Breast epithelium (tissue), 4 donors: ENCODE data around the gene CTNNA2. TPM values are rescaled to one million over a fixed set of nuclear protein-coding genes. Genes with fewer than 3 reads are reported as not detected.

ENCODE experiments used
- DNase-seq, 2 donors: peaks; one replicate each; pipeline ENCODE4 v3.0.0-alpha.2; 2019; ENCODE audit warnings: low spot score in 2 of 2
- H3K27ac ChIP-seq, 2 donors: fragments of 200-600 bp; sonication (generic) in 1 of 2; one replicate each; pipeline ENCODE4 v1.5.1; 2016 to 2019; ENCODE audit warnings: mild to moderate bottlenecking in 1 of 2
- H3K27me3 ChIP-seq, 2 donors: fragments of 200-600 bp; sonication (generic) in 1 of 2; one replicate each; pipeline versions ENCODE4 v1.5.1 to v1.6.0; 2017 to 2019; ENCODE audit warnings: control low read depth in 1 of 2, mild to moderate bottlenecking in 1 of 2
- H3K36me3 ChIP-seq: fragments of 200-600 bp; one replicate; pipeline ENCODE4 v1.5.1; 2019
- H3K4me1 ChIP-seq, 2 donors: fragments of 200-600 bp; sonication (generic); one replicate each; pipeline ENCODE4 v1.5.1; 2016 to 2019; ENCODE audit warnings: control low read depth in 1 of 2
- H3K4me3 ChIP-seq, 3 donors: fragments of 200-600 bp; sonication (generic); 1 replicate in 2 of 3; 2 replicates in 1 of 3; pipeline ENCODE4 v1.5.1; 2016 to 2019; ENCODE audit warnings: mild to moderate bottlenecking in 3 of 3, moderate library complexity in 2 of 3
- H3K9me3 ChIP-seq, 2 donors: fragments of 200-600 bp; sonication (generic) in 1 of 2; one replicate each; pipeline ENCODE4 v1.5.1; 2016 to 2019; ENCODE audit warnings: control low read depth in 1 of 2
- POLR2A ChIP-seq: fragments of 450-650 bp; IDR thresholded peaks from one replicate; pipeline ENCODE4 v1.6.1; 2016; ENCODE audit warnings: antibody characterized with exemption, mild to moderate bottlenecking, moderate library complexity
- POLR2AphosphoS5 ChIP-seq, 3 donors: sonication (generic); formaldehyde crosslinking; IDR thresholded peaks; one replicate each; pipeline ENCODE4 v1.6.1; 2017; ENCODE audit warnings: antibody characterized with exemption in 3 of 3
- intact Hi-C: fragments of 100-400 bp; cut with DNase I; formaldehyde crosslinking; loops from one replicate; pipeline ENCODE4 v1.15.1; 2023; ENCODE audit warnings: low total_unique reads
- total RNA-seq, 3 donors: library from RNA; depleted of rRNA; stranded (reverse); fragments of >200 nt; gene quantifications; one replicate each; pipeline ENCODE4 v1.1.0, GENCODE V29; 2016
- TF ChIP-seq, protein P1 (sequence below), 3 donors: fragments of 450-650 bp; IDR thresholded peaks; one replicate each; pipeline ENCODE4 v1.5.1; 2016 to 2017; ENCODE audit warnings: antibody characterized with exemption in 3 of 3, mild to moderate bottlenecking in 3 of 3, moderate library complexity in 3 of 3

Gene CTNNA2
- total RNA-seq, 3 donors from 2014 or later = 0.16 TPM; not detected in 2

DNA sequence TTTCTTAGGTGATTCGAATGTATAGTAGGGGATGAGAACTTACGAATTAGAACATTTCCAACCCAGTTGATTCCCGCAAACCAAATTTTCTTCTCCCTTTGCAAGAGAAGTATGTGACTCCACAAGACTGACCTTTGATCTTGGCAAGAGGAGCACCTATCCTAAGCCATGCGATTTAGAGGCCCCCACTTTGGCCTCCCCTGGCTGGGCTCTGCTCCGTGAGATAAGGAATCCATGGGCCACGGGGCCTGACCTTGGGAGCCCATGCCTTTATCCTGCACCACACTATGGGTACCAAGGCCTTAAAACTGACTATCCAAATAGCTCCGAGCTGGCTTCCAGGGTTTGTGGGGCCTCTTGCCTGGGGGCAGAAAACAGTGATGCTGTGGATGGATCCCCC lies 656.0 kb downstream of the CTNNA2 start:
- Histone ChIP-seq H3K27me3 (no peaks in the 10 kb centered on the region), H3K9me3 (no peaks in the 10 kb centered on the region), H3K4me3 (no peak overlapping the region), H3K36me3 (no peaks in the 10 kb centered on the region), H3K4me1 (no peaks in the 10 kb centered on the region), H3K27ac (no peak overlapping the region)
- no peak for TF ChIP-seq POLR2AphosphoS5 (IDR thresholded peaks at IDR 0.05)
- TF ChIP-seq POLR2A = no peak
- TF ChIP-seq, protein P1, sequence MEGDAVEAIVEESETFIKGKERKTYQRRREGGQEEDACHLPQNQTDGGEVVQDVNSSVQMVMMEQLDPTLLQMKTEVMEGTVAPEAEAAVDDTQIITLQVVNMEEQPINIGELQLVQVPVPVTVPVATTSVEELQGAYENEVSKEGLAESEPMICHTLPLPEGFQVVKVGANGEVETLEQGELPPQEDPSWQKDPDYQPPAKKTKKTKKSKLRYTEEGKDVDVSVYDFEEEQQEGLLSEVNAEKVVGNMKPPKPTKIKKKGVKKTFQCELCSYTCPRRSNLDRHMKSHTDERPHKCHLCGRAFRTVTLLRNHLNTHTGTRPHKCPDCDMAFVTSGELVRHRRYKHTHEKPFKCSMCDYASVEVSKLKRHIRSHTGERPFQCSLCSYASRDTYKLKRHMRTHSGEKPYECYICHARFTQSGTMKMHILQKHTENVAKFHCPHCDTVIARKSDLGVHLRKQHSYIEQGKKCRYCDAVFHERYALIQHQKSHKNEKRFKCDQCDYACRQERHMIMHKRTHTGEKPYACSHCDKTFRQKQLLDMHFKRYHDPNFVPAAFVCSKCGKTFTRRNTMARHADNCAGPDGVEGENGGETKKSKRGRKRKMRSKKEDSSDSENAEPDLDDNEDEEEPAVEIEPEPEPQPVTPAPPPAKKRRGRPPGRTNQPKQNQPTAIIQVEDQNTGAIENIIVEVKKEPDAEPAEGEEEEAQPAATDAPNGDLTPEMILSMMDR (IDR thresholded peaks at IDR 0.05) = no peak
- intact Hi-C loops = no loop called here
- no peak for DNase-seq

DNA sequence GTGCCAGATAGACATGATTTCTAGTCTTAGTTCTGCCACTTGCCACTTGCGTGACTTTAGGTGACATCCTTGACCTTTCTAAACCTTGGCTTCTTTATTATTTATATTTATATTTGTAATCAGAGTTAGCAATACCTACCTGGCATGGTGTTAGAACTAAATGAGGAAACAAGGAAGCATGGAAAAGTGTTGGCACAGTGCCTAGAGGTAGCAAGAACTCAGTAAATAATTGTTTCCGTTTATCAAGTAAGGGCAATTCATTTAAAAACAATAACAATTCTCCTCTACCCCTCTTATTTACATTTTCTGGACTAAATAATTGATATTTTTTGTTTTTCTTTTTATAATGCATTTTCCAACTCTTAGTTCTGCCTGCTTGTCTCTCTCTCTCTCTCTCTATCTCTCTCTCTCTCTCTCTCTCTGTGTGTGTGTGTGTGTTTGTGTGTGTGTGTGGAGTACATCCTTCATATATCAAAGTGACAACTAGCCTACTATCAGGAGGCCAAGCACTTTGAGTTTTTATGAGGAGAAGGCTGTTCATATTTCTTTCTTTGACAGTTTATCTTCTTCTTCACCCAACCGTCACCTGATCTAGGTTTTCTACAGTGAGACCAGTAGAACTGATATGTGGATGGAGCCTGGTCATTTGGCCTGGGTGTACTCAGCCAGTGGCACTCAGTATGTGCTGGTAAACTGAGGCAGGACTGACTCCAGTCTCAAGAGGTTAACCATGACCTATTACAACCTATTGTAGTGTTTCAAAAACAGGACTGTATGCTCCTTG lies 657.2 kb downstream of the CTNNA2 start:
- Histone ChIP-seq H3K27me3 (no peaks in the 10 kb centered on the region), H3K27ac (no peak overlapping the region), H3K9me3 (no peaks in the 10 kb centered on the region), H3K4me1 (no peaks in the 10 kb centered on the region), H3K36me3 (no peaks in the 10 kb centered on the region), H3K4me3 (no peak overlapping the region)
- intact Hi-C loops = no loop called here
- no peak for TF ChIP-seq POLR2AphosphoS5 (IDR thresholded peaks at IDR 0.05)
- TF ChIP-seq POLR2A = no peak
- TF ChIP-seq, protein P1 (IDR thresholded peaks at IDR 0.05) = no peak
- DNase-seq = no peak

DNA sequence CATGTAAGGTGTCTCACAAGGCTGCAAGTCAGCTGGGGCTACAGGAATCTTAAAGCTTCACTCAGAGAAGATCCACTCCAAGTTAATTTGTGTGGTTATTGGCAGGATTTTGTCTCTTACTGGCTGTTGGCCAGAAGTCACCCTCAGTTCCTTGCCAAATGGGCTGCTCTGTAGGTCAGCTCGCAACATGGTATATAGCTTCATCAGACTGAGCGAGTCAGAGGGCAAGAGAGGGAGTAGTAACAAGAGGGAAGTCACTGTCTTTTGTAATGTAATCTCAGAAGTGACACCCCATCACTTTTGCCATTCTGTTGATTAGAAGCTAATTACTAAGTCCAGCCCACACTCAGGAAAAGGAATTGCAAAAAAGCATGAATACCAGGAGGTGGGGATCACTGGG lies 672.2 kb downstream of the CTNNA2 start:
- intact Hi-C loops = no loop called here
- TF ChIP-seq, protein P1 (IDR thresholded peaks at IDR 0.05) = no peak
- TF ChIP-seq POLR2A (no peak), POLR2AphosphoS5 (IDR thresholded peaks at IDR 0.05) (no peak)
- Histone ChIP-seq H3K27me3 (no peaks in the 10 kb centered on the region), H3K4me3 (no peak overlapping the region), H3K36me3 (no peaks in the 10 kb centered on the region), H3K9me3 (peaks cover 0 to 11% of the 10 kb centered on the region in 2 donors), H3K27ac (no peak overlapping the region), H3K4me1 (no peaks in the 10 kb centered on the region)
- DNase-seq = no peak

DNA sequence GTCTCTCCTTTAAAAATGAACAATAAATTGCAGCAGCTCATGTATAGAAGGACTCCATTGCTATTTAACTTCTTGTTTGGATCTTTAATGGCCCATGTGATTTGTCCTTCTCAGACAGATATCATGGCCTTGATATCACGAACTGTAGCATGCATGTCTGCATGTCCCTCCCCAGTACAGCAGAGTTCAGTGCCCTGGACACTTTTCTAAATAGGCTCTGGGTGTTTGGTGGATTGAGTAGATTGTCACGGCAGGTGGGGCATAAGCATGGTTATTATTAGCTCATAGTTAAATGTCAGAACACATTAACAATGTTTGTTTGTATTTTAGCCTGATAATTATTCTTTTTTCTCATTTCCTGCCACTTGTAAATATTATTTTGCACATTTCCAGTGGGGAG lies 673.4 kb downstream of the CTNNA2 start:
- Histone ChIP-seq H3K27me3 (no peaks in the 10 kb centered on the region), H3K36me3 (no peaks in the 10 kb centered on the region), H3K9me3 (no peaks in the 10 kb centered on the region), H3K27ac (no peak overlapping the region), H3K4me1 (no peaks in the 10 kb centered on the region), H3K4me3 (no peak overlapping the region)
- intact Hi-C loops = no loop called here
- no peak for DNase-seq
- no peak for TF ChIP-seq POLR2A
- TF ChIP-seq POLR2AphosphoS5 (IDR thresholded peaks at IDR 0.05) = no peak

DNA sequence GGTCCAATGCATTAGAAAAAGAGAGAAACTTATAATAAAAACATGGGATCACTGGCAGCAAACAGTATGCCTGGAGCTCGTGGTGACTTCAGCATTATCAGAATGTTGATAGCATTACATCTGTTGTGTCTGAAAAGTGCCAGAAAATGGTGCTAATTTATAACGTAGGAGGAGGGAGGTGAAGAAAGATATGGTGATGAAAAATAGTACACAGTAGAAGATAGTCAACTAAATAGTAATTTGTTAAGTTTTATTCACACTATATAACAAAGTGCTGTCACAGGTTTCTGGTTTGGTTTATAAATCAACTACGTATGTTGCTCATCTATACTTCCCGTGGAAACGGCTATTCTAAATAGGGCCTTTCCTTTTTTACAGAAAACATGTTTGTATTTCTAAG lies 674.3 kb downstream of the CTNNA2 start:
- Histone ChIP-seq H3K27ac (no peak overlapping the region), H3K4me1 (no peaks in the 10 kb centered on the region), H3K9me3 (no peaks in the 10 kb centered on the region), H3K4me3 (no peak overlapping the region), H3K27me3 (no peaks in the 10 kb centered on the region), H3K36me3 (no peaks in the 10 kb centered on the region)
- no peak for DNase-seq
- intact Hi-C loops = no loop called here
- TF ChIP-seq, protein P1 (IDR thresholded peaks at IDR 0.05) = no peak
- TF ChIP-seq POLR2A = no peak
- TF ChIP-seq POLR2AphosphoS5 (IDR thresholded peaks at IDR 0.05) = no peak
